ENCODE results near the gene BRME1. TPM values are rescaled to one million over a fixed set of nuclear protein-coding genes. Genes with fewer than 3 reads are reported as not detected.

The BRME1 gene
- total RNA-seq, 1 experiment from 2014 or later, result 6.7 TPM

- H2BK12ac ChIP-seq (ENCODE audit: insufficient read length, low read depth, low read length), result peak overlapping the region; percentile 95
- H3K23ac ChIP-seq (ENCODE audit: insufficient read length, low read depth, low read length), result no peak overlapping the region
- no peak overlapping the region for H2BK20ac ChIP-seq (ENCODE audit: low read depth, low read length, poor library complexity, severe bottlenecking)
- no peak for TF ChIP-seq CTCF (conservative IDR thresholded peaks at IDR 0.05)
- H3K14ac ChIP-seq (ENCODE audit: insufficient read depth, low read length), result peak overlapping the region; percentile 95
- no peaks in the 10 kb centered on the region for H3K9me3 Mint-ChIP-seq
- H4K5ac ChIP-seq (ENCODE audit: insufficient read length, low read depth, low read length), result peak overlapping the region; percentile 68
- H3K79me2 ChIP-seq (ENCODE audit: insufficient read depth, low read length), result no peaks in the 10 kb centered on the region
- H3K4ac ChIP-seq (ENCODE audit: low read depth, low read length), result peak overlapping the region; percentile 96
- H3K4me1 Mint-ChIP-seq, result peaks cover 20 to 23% of the 10 kb centered on the region in 2 experiments
- no peak overlapping the region for H2BK5ac ChIP-seq (ENCODE audit: insufficient read length, low read length)
- H3K23me2 ChIP-seq (ENCODE audit: insufficient read length, low read depth, low read length, poor library complexity, severe bottlenecking), result peaks cover 7% of the 10 kb centered on the region
- H3K56ac ChIP-seq (ENCODE audit: insufficient read length, low read depth, low read length), result no peak overlapping the region
- H3K4me2 ChIP-seq (ENCODE audit: insufficient read depth, insufficient read length, low read length), result peak overlapping the region; percentile 37
- H4K91ac ChIP-seq (ENCODE audit: insufficient read length, low read depth, low read length), result peak overlapping the region; percentile 94
- H3K27ac Mint-ChIP-seq, result peak overlapping the region in 2 of 3 experiments; percentile 82 to 95; a peak in 4 of 7 replicates
- H3K27me3 Mint-ChIP-seq (ENCODE audit: low read depth), result no peaks in the 10 kb centered on the region
- no peak overlapping the region for H3K27ac ChIP-seq (ENCODE audit: insufficient read length, low read depth, low read length)
- H2BK120ac ChIP-seq (ENCODE audit: low read depth, low read length, poor library complexity, severe bottlenecking), result peak overlapping the region; percentile 94
- no peaks in the 10 kb centered on the region for H3K9me3 ChIP-seq (ENCODE audit: control insufficient read depth, low read depth, low read length)
- H2BK15ac ChIP-seq (ENCODE audit: low read depth, low read length), result peak overlapping the region; percentile 33; the same call in 1 of the 2 replicates
- no peak overlapping the region for H2AFZ ChIP-seq (ENCODE audit: low read length)
- H3K9ac ChIP-seq (ENCODE audit: extremely low read depth, insufficient read length, low read length), result no peak overlapping the region
- no CpG with 5 or more reads among the region's 26 CpGs for WGBS (ENCODE audit: extremely low coverage, insufficient read length, low lambda C conversion rate)
- H4K20me1 ChIP-seq (ENCODE audit: control insufficient read depth, insufficient read depth, insufficient read length), result no peaks in the 10 kb centered on the region
- H3K79me1 ChIP-seq (ENCODE audit: insufficient read depth, low read depth, low read length, poor library complexity, severe bottlenecking), result no peaks in the 10 kb centered on the region
- H3K4me1 ChIP-seq (ENCODE audit: insufficient read depth, low read length), result peaks cover 4% of the 10 kb centered on the region; the same call in 1 of the 2 replicates
- no peaks in the 10 kb centered on the region; a peak in 2 of 7 replicates for H3K36me3 Mint-ChIP-seq (ENCODE audit: insufficient read depth in 1 of 3, low read depth in 3 of 3)
- H4K8ac ChIP-seq (replicated peaks; ENCODE audit: insufficient read length, low read depth, low read length), result no peak overlapping the region
- H2AK5ac ChIP-seq (ENCODE audit: insufficient read length, low read length), result no peak overlapping the region
- H3K4me3 Mint-ChIP-seq, result peak overlapping the region; percentile 42 to 71
- H3K27me3 ChIP-seq (ENCODE audit: insufficient read depth, low read length), result no peaks in the 10 kb centered on the region
- peak overlapping the region; percentile 97 for H3K18ac ChIP-seq (ENCODE audit: insufficient read length, low read depth, low read length)
- DNase-seq, result peak; percentile 81
- peak overlapping the region; percentile 83 for H3T11ph ChIP-seq (ENCODE audit: low read length)
These were observed 54.8 kb downstream of the BRME1 start for GRCh38 chr19:13850910-13851733.
